Neutrophil (primary cell): Measurements from ENCODE around the gene NKIRAS2.
A peak's percentile ranks its signal among the peaks of the same experiment; 100 is the strongest.

ENCODE experiments used
- H3K27ac ChIP-seq: fragments of 200-600 bp; sonication (generic); 2 replicates; pipeline ENCODE4 v1.5.1; 2016; ENCODE audit warnings: mild to moderate bottlenecking, moderate library complexity
- H3K27me3 ChIP-seq: fragments of 200-600 bp; sonication (generic); 2 replicates; pipeline ENCODE4 v1.6.0; 2016; ENCODE audit warnings: mild to moderate bottlenecking
- H3K36me3 ChIP-seq: fragments of 200-600 bp; sonication (generic); 2 replicates; pipeline ENCODE4 v1.5.1; 2017
- H3K4me1 ChIP-seq, 2 experiments: fragments of 200-600 bp in 1 of 2; sonication (generic) in 1 of 2; 1 replicate in 1 of 2; 2 replicates in 1 of 2; pipeline versions ENCODE4 v1.5.1 to v1.6.1; 2013 to 2016; ENCODE audit warnings: low read depth in 1 of 2, low read length in 1 of 2, mild to moderate bottlenecking in 1 of 2, moderate library complexity in 1 of 2; ENCODE audit not compliant: control insufficient read depth in 1 of 2, insufficient read depth in 1 of 2
- H3K4me3 ChIP-seq, 2 experiments: fragments of 200-600 bp in 1 of 2; sonication (generic) in 1 of 2; 1 replicate in 1 of 2; 2 replicates in 1 of 2; pipeline ENCODE4 v1.5.1; 2013 to 2016; ENCODE audit warnings: low read depth in 1 of 2, low read length in 1 of 2, mild to moderate bottlenecking in 1 of 2, moderate library complexity in 1 of 2
- H3K9me3 ChIP-seq: fragments of 200-600 bp; sonication (generic); 2 replicates; pipeline ENCODE4 v1.5.1; 2016
- TF ChIP-seq, protein P1 (sequence below): fragments of 200-600 bp; sonication (generic); IDR thresholded peaks from 2 replicates; pipeline ENCODE4 v1.5.1; 2016; ENCODE audit warnings: antibody characterized with exemption

The NKIRAS2 gene

DNA sequence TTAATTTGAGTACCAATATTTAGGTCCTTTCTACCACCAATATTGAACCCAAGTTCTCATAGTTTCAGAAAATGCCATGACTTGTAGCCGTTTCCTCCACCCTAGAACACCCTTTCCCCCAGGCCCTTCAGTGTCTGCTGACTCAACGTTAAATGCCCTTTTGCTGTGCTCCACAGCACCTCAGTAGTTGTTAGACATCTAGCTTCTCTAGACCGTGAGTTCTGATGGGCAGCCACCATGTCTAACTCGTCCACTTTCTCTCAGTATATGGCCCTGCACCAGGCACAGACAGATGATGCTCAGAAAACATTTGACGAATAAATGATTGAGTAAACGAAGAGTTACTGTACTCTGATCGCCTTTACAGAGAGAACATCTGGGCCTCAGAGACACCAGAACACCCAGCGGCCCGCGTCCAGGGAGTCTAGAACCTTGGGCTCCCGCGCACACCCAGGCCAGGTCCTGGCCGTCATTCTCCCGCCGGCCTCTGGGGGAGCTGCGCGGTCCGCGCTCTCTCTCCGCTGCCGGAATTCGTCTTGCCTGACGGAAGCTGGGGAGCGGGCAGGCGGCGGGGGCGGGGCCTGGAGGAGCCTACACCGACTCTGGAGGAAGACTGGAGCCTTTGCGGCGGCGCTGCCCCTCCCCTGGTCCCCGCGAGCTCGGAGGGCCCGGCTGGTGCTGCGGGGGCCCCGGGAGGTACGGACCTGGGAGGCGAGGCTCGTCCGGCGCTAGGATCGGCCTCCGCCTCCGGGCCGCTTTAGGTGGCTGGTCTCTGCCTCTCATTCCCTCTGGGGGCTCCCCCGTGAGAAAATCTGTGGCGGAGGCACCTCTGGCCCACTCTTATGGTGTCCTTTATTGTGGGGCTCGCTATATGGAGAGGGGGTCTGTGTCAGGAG is at the start of gene NKIRAS2:
TSS of gene NKIRAS2 (plus strand) at position 582 of the 896 bp plus-strand sequence. CDS start 1,488 bp downstream, outside the sequence.
- Histone ChIP-seq H3K27me3 (no peaks in the 10 kb centered on the region), H3K4me3 (peak within 1 kb of the TSS; percentile 73 to 91), H3K9me3 (no peaks in the 10 kb centered on the region), H3K4me1 (peaks cover 63% of the 10 kb centered on the region in 2 experiments), H3K27ac (peak within 1 kb of the TSS; percentile 75), H3K36me3 (peaks cover 19% of the 10 kb centered on the region)
- TF ChIP-seq, protein P1, sequence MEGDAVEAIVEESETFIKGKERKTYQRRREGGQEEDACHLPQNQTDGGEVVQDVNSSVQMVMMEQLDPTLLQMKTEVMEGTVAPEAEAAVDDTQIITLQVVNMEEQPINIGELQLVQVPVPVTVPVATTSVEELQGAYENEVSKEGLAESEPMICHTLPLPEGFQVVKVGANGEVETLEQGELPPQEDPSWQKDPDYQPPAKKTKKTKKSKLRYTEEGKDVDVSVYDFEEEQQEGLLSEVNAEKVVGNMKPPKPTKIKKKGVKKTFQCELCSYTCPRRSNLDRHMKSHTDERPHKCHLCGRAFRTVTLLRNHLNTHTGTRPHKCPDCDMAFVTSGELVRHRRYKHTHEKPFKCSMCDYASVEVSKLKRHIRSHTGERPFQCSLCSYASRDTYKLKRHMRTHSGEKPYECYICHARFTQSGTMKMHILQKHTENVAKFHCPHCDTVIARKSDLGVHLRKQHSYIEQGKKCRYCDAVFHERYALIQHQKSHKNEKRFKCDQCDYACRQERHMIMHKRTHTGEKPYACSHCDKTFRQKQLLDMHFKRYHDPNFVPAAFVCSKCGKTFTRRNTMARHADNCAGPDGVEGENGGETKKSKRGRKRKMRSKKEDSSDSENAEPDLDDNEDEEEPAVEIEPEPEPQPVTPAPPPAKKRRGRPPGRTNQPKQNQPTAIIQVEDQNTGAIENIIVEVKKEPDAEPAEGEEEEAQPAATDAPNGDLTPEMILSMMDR, result peak; percentile 99

DNA sequence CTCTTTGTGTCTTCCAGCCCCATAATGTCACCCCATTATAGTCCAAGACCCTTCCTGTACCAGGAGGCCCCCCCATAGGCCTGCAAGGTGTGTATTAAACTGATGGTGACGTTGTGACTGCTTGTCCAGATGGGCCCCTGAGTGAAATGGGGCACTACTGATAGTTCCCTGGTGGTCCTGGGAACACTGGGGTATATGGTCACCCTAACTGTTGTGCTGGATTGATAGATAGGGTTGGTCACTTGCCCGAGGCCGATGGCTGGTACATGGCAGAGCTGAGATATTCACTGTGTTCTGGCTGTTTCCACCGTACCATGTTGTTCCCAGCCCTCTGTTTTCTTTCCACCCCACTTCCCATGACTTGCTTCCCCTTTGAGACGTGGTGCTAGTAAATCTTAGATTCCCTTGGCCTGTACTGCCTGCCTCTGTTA is 49.0 kb upstream of the NKIRAS2 start:
- Histone ChIP-seq H3K36me3 (peaks cover 51% of the 10 kb centered on the region), H3K9me3 (no peaks in the 10 kb centered on the region), H3K27ac (no peak overlapping the region), H3K4me3 (no peak overlapping the region), H3K4me1 (peaks cover 17% of the 10 kb centered on the region in 2 experiments), H3K27me3 (no peaks in the 10 kb centered on the region)
- TF ChIP-seq, protein P1, result no peak

DNA sequence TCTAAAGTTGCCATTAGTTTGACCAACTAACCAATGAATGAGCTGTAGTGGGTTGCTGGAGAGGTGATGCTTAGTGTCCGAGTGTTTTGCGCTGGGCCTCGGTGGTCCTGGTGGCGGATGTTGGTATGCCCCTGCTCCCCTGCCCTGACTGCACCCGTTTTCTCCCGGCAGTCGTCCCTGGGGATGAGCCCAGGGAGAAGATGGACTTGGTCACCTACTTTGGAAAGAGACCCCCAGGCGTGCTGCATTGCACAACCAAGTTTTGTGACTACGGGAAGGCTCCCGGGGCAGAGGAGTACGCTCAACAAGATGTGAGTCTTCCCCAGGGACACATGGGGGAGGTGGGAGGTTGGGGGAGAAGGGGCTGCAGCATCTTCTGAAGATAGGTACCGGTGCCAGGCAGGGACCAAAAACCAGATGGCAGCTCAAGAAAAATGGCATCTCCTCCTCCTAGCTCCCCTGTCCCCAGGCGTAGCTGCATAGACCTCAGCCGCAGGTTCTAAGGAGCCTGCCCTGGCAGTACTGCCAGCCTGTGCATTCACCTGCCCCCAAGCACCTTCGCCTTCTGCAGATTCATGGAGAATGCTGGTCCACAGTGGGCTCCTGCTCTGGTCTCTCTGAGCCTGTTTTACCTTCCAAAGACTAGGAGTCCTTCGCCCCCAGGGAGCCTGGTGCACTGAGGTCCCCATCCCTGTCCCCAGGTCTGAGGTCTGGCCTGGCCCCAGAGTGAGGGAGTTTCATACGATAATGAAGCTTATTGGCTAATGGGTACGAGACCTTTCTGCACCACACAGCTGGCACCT is 48.0 kb upstream of the NKIRAS2 start:
- Histone ChIP-seq H3K27ac (no peak overlapping the region), H3K4me1 (peaks cover 8 to 11% of the 10 kb centered on the region in 2 experiments), H3K4me3 (no peak overlapping the region), H3K9me3 (no peaks in the 10 kb centered on the region), H3K27me3 (no peaks in the 10 kb centered on the region), H3K36me3 (peaks cover 61% of the 10 kb centered on the region)
- TF ChIP-seq, protein P1, result no peak

DNA sequence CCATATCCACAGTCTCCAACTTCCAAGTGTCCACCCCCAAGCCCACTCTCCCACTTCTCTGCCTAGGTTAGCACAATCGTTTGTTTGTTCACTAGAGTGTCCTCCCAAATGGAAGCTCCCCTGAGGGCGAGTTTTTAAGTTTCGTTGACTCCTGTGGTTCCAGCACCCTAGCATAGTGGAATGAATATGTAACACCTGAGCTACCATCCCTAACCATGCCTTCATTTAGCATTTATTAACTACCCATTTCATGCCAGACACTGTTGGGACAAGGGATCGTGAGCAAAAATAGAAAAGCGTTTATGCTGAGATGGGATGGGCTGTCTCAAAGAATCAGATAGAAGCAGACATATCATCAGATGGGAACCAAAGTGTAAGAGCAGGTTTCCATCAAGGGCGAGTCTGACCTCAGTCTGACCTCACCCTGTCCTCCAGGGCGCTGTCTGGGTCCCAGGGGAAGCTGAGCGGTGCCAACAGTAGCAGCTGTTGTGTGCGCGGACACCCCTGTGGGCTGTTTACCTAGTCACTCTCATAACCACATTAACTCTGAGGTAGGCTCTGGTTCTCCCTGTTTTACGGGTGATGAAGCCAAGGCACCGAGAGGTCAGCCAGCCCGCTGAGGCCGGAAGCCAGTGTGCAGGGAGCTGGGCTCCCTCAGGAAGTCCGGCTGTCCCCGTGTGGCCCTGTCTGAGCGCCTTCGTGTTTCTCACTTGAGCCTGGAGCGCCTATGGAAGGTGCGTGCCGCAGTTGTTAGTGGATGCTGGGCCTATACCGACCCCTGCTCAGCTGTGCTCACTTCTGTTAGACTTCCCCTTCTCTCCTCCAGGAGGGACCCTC is 47.1 kb upstream of the NKIRAS2 start:
- H3K27ac ChIP-seq, result no peak overlapping the region

More for the DNA sequence above, 47.1 kb upstream of the NKIRAS2 start:
- peaks cover 70% of the 10 kb centered on the region for H3K36me3 ChIP-seq
- TF ChIP-seq, protein P1, result no peak
- peaks cover 0 to 2% of the 10 kb centered on the region in 2 experiments for H3K4me1 ChIP-seq
- no peaks in the 10 kb centered on the region for H3K27me3 ChIP-seq
- H3K4me3 ChIP-seq, result no peak overlapping the region
- H3K9me3 ChIP-seq, result no peaks in the 10 kb centered on the region
